A549 (cell line): Measurements from ENCODE around the gene ZNF564.

Experiments used
- EP300 ChIP-seq, 2 experiments: fragments of >200 bp; sonication (Bioruptor Twin); formaldehyde crosslinking; IDR thresholded peaks; 2 replicates in 1 of 2; 3 replicates in 1 of 2; pipeline ENCODE4 v1.6.1; 2016 to 2017
- HOXB13 ChIP-seq: fragments of 250-450 bp; sonication (Bioruptor Pico); IDR thresholded peaks from 2 replicates; pipeline ENCODE4 v1.5.0; 2020; ENCODE audit warnings: low read depth, mild to moderate bottlenecking, moderate library complexity
- JUN ChIP-seq, 2 experiments: fragments of >200 bp; sonication (Bioruptor Twin); formaldehyde crosslinking; IDR thresholded peaks; 2 replicates in 1 of 2; 3 replicates in 1 of 2; pipeline ENCODE4 v1.6.1; 2016 to 2017
- KDM1A ChIP-seq: fragments of 200-600 bp; sonication (generic); IDR thresholded peaks from 2 replicates; pipeline ENCODE4 v1.6.1; 2016; ENCODE audit warnings: low read depth, mild to moderate bottlenecking
- MAFK ChIP-seq: fragments of 450-650 bp; IDR thresholded peaks from 2 replicates; pipeline ENCODE4 v1.6.1; 2014; ENCODE audit not compliant: partially characterized antibody
- MAZ ChIP-seq: fragments of 150-350 bp; IDR thresholded peaks from 2 replicates; pipeline ENCODE4 v1.6.1; 2014; ENCODE audit warnings: antibody characterized with exemption, low read depth, low read length, borderline replicate concordance
- POLR2A ChIP-seq: IDR thresholded peaks from 2 replicates; pipeline ENCODE4 v1.6.1; 2012; ENCODE audit warnings: mild to moderate bottlenecking, low read length
- ZFP36 ChIP-seq: fragments of 450-650 bp; IDR thresholded peaks from 2 replicates; pipeline ENCODE4 v1.6.1; 2014; ENCODE audit warnings: borderline replicate concordance; ENCODE audit not compliant: partially characterized antibody
- TF ChIP-seq, protein P1 (sequence below): fragments of >200 bp; sonication (Bioruptor Twin); formaldehyde crosslinking; IDR thresholded peaks from 3 replicates; pipeline ENCODE4 v1.5.1; 2016
- TF ChIP-seq, protein P2 (sequence below): IDR thresholded peaks from 2 replicates; pipeline ENCODE4 v1.6.1; 2012
- TF ChIP-seq, protein P3 (sequence below): fragments of 250-450 bp; sonication (Bioruptor Pico); IDR thresholded peaks from 2 replicates; pipeline ENCODE4 v1.5.0; 2021; ENCODE audit warnings: mild to moderate bottlenecking, moderate library complexity, borderline replicate concordance
- TF ChIP-seq, protein P4 (sequence below): fragments of 450-650 bp; IDR thresholded peaks from 2 replicates; pipeline ENCODE4 v1.6.1; 2014; ENCODE audit warnings: antibody characterized with exemption

DNA sequence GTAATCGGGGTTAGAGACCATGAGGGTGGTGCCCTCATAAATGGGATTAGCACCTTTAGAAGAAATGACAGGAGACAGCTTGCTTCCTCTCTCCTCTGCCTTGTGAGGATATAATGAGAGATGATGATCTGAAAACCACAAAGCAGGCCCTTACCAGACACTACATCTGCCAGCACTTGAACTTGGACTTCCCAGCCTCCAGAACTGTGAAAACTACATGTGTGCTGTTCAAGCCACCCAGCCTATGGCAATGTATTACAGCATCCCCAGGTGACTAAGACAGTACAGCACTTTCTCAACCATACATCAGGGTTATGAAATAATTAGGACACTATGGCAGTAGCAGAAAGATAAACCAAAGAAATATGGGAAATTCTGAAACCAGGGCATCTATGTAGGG lies 7.4 kb downstream of the ZNF564 start:
- TF ChIP-seq POLR2A (no peak), HOXB13 (CRISPR knock-in tag) (no peak), MAFK (no peak), ZFP36 (no peak), EP300 (IDR thresholded peaks at IDR 0.05) (no peak), KDM1A (no peak), JUN (IDR thresholded peaks at IDR 0.05) (no peak), MAZ (no peak)
- TF ChIP-seq, protein P1, sequence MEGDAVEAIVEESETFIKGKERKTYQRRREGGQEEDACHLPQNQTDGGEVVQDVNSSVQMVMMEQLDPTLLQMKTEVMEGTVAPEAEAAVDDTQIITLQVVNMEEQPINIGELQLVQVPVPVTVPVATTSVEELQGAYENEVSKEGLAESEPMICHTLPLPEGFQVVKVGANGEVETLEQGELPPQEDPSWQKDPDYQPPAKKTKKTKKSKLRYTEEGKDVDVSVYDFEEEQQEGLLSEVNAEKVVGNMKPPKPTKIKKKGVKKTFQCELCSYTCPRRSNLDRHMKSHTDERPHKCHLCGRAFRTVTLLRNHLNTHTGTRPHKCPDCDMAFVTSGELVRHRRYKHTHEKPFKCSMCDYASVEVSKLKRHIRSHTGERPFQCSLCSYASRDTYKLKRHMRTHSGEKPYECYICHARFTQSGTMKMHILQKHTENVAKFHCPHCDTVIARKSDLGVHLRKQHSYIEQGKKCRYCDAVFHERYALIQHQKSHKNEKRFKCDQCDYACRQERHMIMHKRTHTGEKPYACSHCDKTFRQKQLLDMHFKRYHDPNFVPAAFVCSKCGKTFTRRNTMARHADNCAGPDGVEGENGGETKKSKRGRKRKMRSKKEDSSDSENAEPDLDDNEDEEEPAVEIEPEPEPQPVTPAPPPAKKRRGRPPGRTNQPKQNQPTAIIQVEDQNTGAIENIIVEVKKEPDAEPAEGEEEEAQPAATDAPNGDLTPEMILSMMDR = no peak
- TF ChIP-seq, protein P2, sequence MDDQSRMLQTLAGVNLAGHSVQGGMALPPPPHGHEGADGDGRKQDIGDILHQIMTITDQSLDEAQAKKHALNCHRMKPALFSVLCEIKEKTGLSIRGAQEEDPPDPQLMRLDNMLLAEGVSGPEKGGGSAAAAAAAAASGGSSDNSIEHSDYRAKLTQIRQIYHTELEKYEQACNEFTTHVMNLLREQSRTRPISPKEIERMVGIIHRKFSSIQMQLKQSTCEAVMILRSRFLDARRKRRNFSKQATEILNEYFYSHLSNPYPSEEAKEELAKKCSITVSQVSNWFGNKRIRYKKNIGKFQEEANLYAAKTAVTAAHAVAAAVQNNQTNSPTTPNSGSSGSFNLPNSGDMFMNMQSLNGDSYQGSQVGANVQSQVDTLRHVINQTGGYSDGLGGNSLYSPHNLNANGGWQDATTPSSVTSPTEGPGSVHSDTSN = no peak
- TF ChIP-seq, protein P3, sequence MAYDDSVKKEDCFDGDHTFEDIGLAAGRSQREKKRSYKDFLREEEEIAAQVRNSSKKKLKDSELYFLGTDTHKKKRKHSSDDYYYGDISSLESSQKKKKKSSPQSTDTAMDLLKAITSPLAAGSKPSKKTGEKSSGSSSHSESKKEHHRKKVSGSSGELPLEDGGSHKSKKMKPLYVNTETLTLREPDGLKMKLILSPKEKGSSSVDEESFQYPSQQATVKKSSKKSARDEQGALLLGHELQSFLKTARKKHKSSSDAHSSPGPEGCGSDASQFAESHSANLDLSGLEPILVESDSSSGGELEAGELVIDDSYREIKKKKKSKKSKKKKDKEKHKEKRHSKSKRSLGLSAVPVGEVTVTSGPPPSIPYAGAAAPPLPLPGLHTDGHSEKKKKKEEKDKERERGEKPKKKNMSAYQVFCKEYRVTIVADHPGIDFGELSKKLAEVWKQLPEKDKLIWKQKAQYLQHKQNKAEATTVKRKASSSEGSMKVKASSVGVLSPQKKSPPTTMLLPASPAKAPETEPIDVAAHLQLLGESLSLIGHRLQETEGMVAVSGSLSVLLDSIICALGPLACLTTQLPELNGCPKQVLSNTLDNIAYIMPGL (CRISPR knock-in tag) = no peak
- TF ChIP-seq, protein P4, sequence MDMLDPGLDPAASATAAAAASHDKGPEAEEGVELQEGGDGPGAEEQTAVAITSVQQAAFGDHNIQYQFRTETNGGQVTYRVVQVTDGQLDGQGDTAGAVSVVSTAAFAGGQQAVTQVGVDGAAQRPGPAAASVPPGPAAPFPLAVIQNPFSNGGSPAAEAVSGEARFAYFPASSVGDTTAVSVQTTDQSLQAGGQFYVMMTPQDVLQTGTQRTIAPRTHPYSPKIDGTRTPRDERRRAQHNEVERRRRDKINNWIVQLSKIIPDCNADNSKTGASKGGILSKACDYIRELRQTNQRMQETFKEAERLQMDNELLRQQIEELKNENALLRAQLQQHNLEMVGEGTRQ = no peak
